Measurements from ENCODE around the gene SORCS2.

SORCS2 gene

GRCh38 chr4:7654550-7655445 lies 462.5 kb downstream of the SORCS2 start:
- no peak for DNase-seq (ENCODE audit: low spot score)

- DNase-seq (ENCODE audit: low spot score), result no peak
Observed at GRCh38 chr4:7655511-7656243, 463.3 kb downstream of the SORCS2 start.

- no peak for DNase-seq (ENCODE audit: low spot score)
Observed at GRCh38 chr4:7656244-7656800, 464.0 kb downstream of the SORCS2 start.

GRCh38 chr4:7657545-7658297 lies 465.4 kb downstream of the SORCS2 start:
- DNase-seq (ENCODE audit: low spot score), result no peak

GRCh38 chr4:7658341-7659204 lies 466.2 kb downstream of the SORCS2 start:
- DNase-seq (ENCODE audit: low spot score), result no peak

- DNase-seq (ENCODE audit: low spot score), result no peak
Observed at GRCh38 chr4:7659429-7660175, 467.3 kb downstream of the SORCS2 start.

- DNase-seq (ENCODE audit: low spot score), result no peak
Observed at GRCh38 chr4:7660176-7661039, 468.1 kb downstream of the SORCS2 start.

- no peak for DNase-seq (ENCODE audit: low spot score)
Observed at GRCh38 chr4:7661066-7661748, 468.9 kb downstream of the SORCS2 start.

GRCh38 chr4:7661846-7662506 lies 469.6 kb downstream of the SORCS2 start:
- no peak for DNase-seq (ENCODE audit: low spot score)

GRCh38 chr4:7662507-7662846 lies 470.1 kb downstream of the SORCS2 start:
- no peak for DNase-seq (ENCODE audit: low spot score)

- no peak for DNase-seq (ENCODE audit: low spot score)
Observed at GRCh38 chr4:7663075-7663541, 470.8 kb downstream of the SORCS2 start.

- DNase-seq (ENCODE audit: low spot score), result no peak
Observed at GRCh38 chr4:7664106-7664505, 471.8 kb downstream of the SORCS2 start.

GRCh38 chr4:7665321-7665720 lies 473.0 kb downstream of the SORCS2 start:
- DNase-seq (ENCODE audit: low spot score), result no peak

GRCh38 chr4:7666011-7666410 lies 473.7 kb downstream of the SORCS2 start:
- no peak for DNase-seq (ENCODE audit: low spot score)

- no peak for DNase-seq (ENCODE audit: low spot score)
Observed at GRCh38 chr4:7666744-7667143, 474.4 kb downstream of the SORCS2 start.

- no peak for DNase-seq (ENCODE audit: low spot score)
Observed at GRCh38 chr4:7668271-7668670, 475.9 kb downstream of the SORCS2 start.

GRCh38 chr4:7668826-7669225 lies 476.5 kb downstream of the SORCS2 start:
- DNase-seq (ENCODE audit: low spot score), result no peak

- no peak for DNase-seq (ENCODE audit: low spot score)
Observed at GRCh38 chr4:7672601-7673000, 480.3 kb downstream of the SORCS2 start.

Measured in germinal center (tissue), 1 donor.